Measurements from ENCODE around the gene PLXDC1. TPM values are rescaled to one million over a fixed set of nuclear protein-coding genes. Genes with fewer than 3 reads are reported as not detected.

The PLXDC1 gene
- total and polyA plus RNA-seq, 2 of the 13 experiments (the other 11 are each of a cell fraction or from before 2014, with no cell fraction given) = not detected

- no peak for TF ChIP-seq TERF1 (CRISPR knock-in tag; IDR thresholded peaks at IDR 0.05)
- TF ChIP-seq ZNF547 (CRISPR knock-in tag; IDR thresholded peaks at IDR 0.05) = 0 out of 2 replicates have a peak, but pooled peaks have one; percentile 63
- peak; percentile 79 for TF ChIP-seq ZNF782 (CRISPR knock-in tag; IDR thresholded peaks at IDR 0.05; ENCODE audit: borderline replicate concordance)
- peak; percentile 35; the same call in 1 of the 2 replicates for TF ChIP-seq NAIF1 (CRISPR knock-in tag; IDR thresholded peaks at IDR 0.05; ENCODE audit: borderline replicate concordance)
- TF ChIP-seq ZFP62 (CRISPR knock-in tag; IDR thresholded peaks at IDR 0.05) = no peak
- no peak for TF ChIP-seq BCL6 (CRISPR knock-in tag; IDR thresholded peaks at IDR 0.05)
- no peak for TF ChIP-seq ZNF770 (CRISPR knock-in tag; IDR thresholded peaks at IDR 0.05)
- no peak for TF ChIP-seq ZBTB49 (CRISPR knock-in tag; IDR thresholded peaks at IDR 0.05; ENCODE audit: borderline replicate concordance)
- TF ChIP-seq ZBTB46 (CRISPR knock-in tag; IDR thresholded peaks at IDR 0.05; ENCODE audit: borderline replicate concordance) = no peak; the same call in 1 of the 2 replicates
- no peak for TF ChIP-seq SOX6 (IDR thresholded peaks at IDR 0.05)
- peak; percentile 60 for TF ChIP-seq SOX6 (CRISPR knock-in tag; IDR thresholded peaks at IDR 0.05)
- peak; percentile 91; the same call in 1 of the 2 replicates for TF ChIP-seq PCBP1 (IDR thresholded peaks at IDR 0.05; ENCODE audit: borderline replicate concordance, low read depth, low read length)
- no peak for TF ChIP-seq NFE2L2 (IDR thresholded peaks at IDR 0.05; ENCODE audit: low read length)
- no peak for TF ChIP-seq KDM6A (CRISPR knock-in tag; IDR thresholded peaks at IDR 0.05; ENCODE audit: low read depth)
- TF ChIP-seq SCMH1 (CRISPR knock-in tag; IDR thresholded peaks at IDR 0.05; ENCODE audit: borderline replicate concordance) = no peak
- 0 out of 2 replicates have a peak, but pooled peaks have one; percentile 14 for TF ChIP-seq SETDB1 (CRISPR knock-in tag; IDR thresholded peaks at IDR 0.05; ENCODE audit: borderline replicate concordance)
- 0 out of 2 replicates have a peak, but pooled peaks have one; percentile 22 for TF ChIP-seq PATZ1 (CRISPR knock-in tag; IDR thresholded peaks at IDR 0.05)
- TF ChIP-seq TAF1 (CRISPR knock-in tag; IDR thresholded peaks at IDR 0.05) = peak; percentile 95
- TF ChIP-seq ZNF343 (CRISPR knock-in tag; IDR thresholded peaks at IDR 0.05) = peak; percentile 79; the same call in 1 of the 2 replicates
- TF ChIP-seq ZNF256 (CRISPR knock-in tag; conservative IDR thresholded peaks at IDR 0.05) = no peak
Measured at GRCh38 chr17:39200070-39200879, 48.8 kb upstream of the PLXDC1 start, which contains the start of gene RPL19 (continued).
